ENCODE data around the gene ZNF398.

DNA sequence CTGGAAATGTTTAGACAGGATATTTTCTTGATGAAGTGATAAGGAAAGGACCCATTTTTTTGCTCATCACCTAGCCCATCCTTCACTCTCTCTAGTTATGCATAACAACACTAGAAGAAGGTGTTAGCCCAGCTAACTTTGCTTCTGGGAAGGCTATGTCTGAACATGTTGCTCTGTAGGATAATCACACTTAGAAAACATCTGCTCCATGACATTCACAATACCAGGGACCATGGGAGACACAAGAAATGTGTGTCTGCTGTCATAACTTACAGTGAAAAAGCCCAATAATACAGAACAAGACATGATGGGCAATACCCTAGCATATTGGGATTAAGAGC, 34.2 kb downstream of the ZNF398 start:
- TF ChIP-seq CTCF (IDR thresholded peaks at IDR 0.05) (no peak), POLR2A (IDR thresholded peaks at IDR 0.05) (no peak)

Data from transverse colon (tissue), 3 donors.